HUDEP-2 (cell line): ENCODE results near the gene MYO1E.
"Not testable (repeated sequence)": the region's sequence is repeated elsewhere in the genome, so short reads cannot be mapped to it uniquely, and the experiment has no call there.

Experiments
- DNase-seq, 76 experiments: peaks; one replicate each; lab custom pipeline; 2025; ENCODE audit not compliant: unreplicated experiment in 76 of 76; lab: John Stamatoyannopoulos, UW

MYO1E gene

GRCh38 chr15:59352683-59353082, 20.0 kb downstream of the MYO1E start:
- no peak for DNase-seq

DNA sequence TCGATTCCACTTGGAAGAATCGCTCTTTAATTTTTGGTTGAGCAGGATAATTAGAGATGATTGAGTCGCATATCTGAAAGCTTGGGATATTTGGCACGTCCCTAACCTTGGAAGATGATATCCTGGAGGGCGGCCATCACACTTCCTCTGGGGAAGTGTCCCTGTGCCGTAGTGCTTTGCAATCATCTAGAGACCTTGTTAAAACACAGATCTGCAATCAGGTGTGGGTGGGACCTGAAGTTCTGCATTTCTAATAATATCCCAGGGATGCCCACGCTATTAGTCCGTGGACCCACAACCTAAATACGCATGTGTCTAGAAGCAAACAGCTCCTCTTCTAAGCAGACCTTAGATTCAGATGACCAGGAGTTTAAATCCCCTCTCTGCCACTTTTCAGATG, 20.5 kb downstream of the MYO1E start:
- no peak for DNase-seq

- DNase-seq = no peak
Measured at GRCh38 chr15:59350421-59350732, 22.3 kb downstream of the MYO1E start.

DNA sequence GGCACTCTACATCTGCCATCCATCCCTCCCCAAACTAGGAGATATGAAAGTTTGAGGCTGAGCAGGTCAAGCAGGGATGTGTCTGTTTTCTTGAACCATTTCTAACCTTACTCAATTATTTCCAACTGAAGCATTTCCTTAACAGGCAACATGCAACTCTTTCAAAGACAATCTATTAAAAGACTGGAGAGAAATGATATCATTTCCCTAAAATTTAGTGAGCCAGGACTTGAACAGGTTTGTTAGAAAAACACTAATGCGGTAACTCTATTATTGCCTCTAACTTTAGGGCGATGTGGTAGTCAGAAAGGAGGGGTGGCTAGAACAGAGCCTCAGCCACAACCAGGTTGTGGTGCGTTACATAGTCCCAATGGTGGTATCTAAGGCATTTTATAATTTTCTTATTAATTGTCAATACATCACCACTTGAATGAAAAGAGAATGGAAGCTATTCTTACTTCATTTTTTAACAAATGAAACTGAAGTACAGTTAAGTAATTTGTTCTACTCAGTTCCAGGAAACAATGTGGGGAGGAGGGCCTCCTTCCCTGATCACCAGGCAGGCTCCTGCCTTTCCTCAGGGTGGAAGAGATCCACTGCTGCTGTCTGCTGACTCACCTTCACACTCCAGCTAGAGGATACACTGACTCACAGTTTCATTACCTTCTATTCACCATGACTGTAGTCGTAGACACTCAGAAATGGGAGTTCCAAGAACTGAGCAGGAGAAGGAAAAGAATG, 22.8 kb downstream of the MYO1E start:
- no peak for DNase-seq

DNA sequence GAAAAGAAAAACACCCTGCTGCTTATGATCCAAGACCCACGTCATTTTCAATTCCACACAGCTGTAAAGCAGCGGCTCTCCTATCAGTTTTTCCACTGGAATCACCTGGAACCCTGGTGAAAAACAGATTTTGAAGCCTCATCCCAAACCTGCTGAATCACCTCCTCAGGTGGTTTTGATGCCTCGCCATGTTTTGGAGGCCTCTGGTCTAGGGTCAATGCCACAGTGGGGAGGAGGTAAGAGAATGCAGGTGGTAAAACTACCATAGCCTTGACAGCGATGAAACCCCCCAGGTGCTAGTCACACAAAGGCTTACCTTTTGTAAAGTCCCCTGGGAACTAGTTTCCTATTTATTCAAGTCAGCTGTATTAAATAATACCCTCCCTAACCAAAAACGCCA, 24.8 kb downstream of the MYO1E start:
- no peak for DNase-seq

- no peak for DNase-seq
Measured at GRCh38 chr15:59346951-59347350, 25.7 kb downstream of the MYO1E start.

- DNase-seq = no peak
Measured at GRCh38 chr15:59345326-59345725, 27.3 kb downstream of the MYO1E start.

DNA sequence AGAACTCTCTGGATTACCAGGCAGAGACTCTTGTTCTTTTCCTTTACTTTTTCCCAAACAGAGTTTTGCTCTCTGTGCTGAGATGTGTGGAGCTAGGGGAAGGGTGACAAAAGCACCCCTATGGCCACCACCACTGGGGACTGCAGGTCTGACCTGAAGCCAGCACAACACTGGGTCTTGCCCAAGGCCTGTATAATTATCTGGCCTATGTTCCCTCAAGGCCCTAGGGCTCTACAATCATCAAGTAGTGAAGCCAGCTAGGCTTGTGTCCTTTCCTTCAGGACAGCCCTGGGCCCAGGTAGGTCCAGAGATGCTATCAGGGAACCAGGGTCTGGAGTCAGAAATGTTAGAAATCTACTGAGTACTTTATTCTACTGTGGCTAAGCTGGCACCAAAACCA, 28.4 kb downstream of the MYO1E start:
- DNase-seq = no peak

DNA sequence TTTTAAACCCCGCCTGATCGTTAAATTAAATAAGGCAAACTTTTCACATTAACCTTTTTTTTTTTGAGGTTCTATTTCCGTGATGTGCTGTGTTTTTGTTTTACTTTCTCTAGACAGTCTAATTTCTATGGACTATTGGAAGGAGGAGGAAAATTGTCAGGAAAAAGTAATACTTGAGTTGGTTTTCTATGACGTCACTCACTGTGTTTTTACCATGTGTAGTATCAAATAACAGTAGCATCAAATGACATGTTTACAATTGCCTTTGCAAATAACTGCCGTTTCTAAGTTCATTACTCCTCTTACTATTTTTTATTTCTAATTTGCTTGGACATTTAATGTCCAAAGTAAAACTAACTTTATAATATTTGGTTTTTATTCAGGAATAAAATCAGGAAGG, 32.3 kb downstream of the MYO1E start:
- no peak for DNase-seq

DNA sequence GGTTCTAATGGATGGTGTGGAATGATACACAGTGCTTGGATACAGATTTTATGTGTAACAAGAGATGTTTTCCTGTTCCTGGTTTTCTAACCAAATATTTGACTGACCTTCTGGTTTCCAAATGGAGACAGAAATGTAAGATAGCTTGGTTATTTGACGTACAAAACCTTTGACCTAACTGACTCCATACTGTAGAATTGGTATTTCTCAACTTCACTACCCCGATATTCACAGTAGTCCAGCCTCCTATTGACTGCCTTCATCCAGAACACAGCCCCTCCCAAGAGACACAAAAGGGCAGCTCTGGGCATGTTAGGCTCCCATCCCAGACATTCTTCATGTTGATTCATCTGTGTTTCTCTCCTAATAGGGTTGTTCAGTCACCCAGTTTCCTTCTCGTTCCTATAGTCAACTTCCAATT, 33.4 kb downstream of the MYO1E start:
- no peak for DNase-seq

GRCh38 chr15:59338414-59338813, 34.3 kb downstream of the MYO1E start:
- DNase-seq = no peak

DNA sequence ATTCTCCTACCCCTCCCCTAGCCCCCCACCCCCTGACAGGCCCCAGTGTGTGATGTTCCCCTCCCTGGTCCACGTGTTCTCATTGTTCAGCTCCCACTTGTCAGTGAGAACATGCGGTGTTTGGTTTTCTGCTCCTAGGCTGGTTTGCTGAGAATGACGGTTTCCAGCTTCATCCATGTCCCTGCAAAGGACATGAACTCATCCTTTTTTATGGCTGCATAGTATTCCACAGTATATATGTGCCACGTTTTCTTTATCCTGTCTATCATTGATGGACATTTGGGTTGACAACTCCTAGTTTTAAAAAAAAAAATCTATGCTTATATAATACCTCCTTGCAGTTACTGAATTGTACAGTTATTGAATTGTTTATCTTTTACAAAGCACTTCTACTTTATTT, 35.9 kb downstream of the MYO1E start:
- not testable (repeated sequence) for DNase-seq

- no peak for DNase-seq
Measured at GRCh38 chr15:59335207-59335786, 37.4 kb downstream of the MYO1E start.

DNA sequence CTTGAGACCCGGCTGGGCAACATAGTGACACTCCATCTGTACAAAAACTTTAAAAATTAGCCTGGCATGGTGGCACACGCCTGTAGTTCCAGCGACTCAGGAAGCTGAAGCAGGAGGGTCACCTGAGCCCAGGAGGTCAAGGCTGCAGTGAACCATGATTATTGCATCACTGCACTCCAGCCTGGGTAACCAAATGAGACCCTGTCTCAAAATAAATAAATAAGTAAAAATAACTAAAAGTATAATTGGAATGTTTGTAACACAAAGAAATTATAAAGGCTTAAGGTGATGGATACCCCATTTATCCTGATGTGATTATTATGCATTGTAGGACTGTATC, 38.6 kb downstream of the MYO1E start:
- DNase-seq = no peak

GRCh38 chr15:59333401-59334075, 39.1 kb downstream of the MYO1E start:
- DNase-seq = no peak

GRCh38 chr15:59332009-59332408, 40.7 kb downstream of the MYO1E start:
- no peak for DNase-seq

DNA sequence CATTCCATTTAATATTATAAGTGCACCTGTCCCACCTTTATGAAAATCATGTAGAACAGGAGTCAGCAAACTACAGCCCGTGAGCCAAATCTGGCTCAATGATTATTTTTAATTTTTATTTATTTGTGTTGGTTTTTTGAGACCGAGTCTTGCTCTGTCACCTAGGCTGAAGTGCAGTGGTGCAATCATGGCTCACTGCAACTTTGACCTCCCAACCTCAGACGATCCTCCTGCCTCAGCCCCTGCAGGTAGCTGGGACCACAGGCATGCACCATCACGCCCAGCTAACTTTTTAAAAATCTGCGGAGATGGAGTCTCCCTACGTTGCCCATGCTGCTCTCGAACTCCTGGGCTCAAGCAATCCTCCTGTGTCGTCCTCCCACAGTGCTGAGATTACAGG, 42.0 kb downstream of the MYO1E start:
- no peak for DNase-seq

DNA sequence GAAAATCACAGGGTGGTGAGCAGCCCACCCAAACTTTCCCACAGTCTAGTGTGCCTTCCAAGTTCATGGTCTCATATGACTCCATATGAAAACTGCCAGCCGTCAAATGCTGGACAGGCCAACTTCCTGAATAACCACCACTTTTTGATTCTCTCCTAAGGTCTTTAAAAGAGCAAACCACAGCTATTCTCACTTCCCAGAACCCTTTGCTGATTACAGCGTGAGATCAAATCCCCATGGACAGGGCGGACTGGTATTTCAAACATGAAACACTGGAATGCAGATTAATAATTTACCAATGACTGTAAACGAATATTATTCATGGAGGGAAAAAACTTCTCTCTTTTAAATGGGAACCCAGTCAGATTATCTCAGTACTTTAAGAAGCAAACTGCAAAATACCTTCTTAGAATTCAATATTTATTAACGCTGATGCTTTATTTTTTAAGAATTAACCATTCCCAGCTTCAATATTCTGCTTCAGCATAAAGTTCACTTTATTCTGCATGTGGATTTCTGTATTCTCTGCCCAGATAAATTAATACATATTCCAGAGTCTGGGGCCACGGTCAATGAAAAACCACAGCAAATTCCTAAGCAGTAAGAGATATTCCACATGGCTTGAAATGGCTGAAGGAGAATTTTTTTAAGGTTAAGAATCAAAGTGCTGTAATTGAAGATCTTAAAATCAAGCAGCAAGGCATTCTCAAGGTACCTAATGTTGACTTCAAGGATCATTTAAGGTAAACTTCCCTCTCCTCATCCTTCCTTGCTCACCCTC, 42.9 kb downstream of the MYO1E start:
- no peak for DNase-seq

GRCh38 chr15:59329091-59329490, 43.6 kb downstream of the MYO1E start:
- DNase-seq = no peak

DNA sequence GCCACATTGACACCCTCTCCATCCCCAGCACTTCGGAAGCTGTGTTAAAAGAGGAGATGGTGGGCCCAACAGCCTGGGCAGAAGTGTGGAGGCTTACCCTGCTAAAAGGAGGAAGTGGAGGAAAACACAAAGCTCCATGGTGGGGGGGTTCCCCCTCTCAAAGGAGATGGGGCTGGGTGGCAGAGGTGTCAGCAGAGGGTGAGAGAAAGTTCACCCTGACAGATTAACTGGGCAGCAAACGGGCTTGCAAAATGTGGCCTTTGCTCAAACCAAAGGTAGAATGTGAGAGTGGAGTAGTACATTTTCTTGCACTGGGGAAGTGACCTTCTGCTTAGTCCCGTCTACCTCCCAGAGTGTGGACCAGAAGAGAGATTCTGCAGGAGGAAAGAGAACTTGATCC, 44.7 kb downstream of the MYO1E start:
- DNase-seq = no peak

GRCh38 chr15:59326856-59327255, 45.8 kb downstream of the MYO1E start:
- no peak for DNase-seq
